B cell (primary cell): ENCODE results near the gene RRP1. TPM values are rescaled to one million over a fixed set of nuclear protein-coding genes. Genes with fewer than 3 reads are reported as not detected.

Experiments
- ATAC-seq: fragments of 200-7000 bp; cut with Tn5 transposase; one replicate; pipeline ENCODE4 v1.10.0; 2021; ENCODE audit warnings: low read depth, mild to moderate bottlenecking, moderate number of reproducible peaks, moderate library complexity
- CTCF ChIA-PET: fragments of 350-600 bp; sonication (Branson Sonifier 250); formaldehyde crosslinking; loops from one replicate; lab custom pipeline; 2021; ENCODE audit warnings: antibody characterized with exemption, inconsistent platforms; lab: Charles Lee
- POLR2A ChIA-PET: fragments of 350-600 bp; sonication (Branson Sonifier 250); formaldehyde crosslinking; loops from one replicate; lab custom pipeline; 2021; ENCODE audit warnings: antibody characterized with exemption; lab: Charles Lee
- DNase-seq: peaks from one replicate; pipeline ENCODE4 v3.0.0; 2013
- H2AFZ ChIP-seq: 2 replicates; pipeline ENCODE4 v1.6.1; 2012; ENCODE audit warnings: mild to moderate bottlenecking, low read depth, low read length; ENCODE audit not compliant: insufficient read depth, poor library complexity, severe bottlenecking
- H3K27ac ChIP-seq, 2 donors: 1 replicate in 1 of 2; 2 replicates in 1 of 2; pipeline ENCODE4 v1.5.1; 2012 to 2013; ENCODE audit warnings: low read length in 2 of 2, mild to moderate bottlenecking in 2 of 2, moderate library complexity in 1 of 2
- H3K27me3 ChIP-seq, 4 experiments: fragments of 200-600 bp in 1 of 4; sonication (generic) in 1 of 4; replicated peaks in 1 of 4; 1 replicate in 2 of 4; 2 replicates in 2 of 4; pipeline versions ENCODE4 v1.6.1 to v1.7.0; 2013 to 2016; ENCODE audit warnings: low read length in 3 of 4, mild to moderate bottlenecking in 2 of 4, mixed read lengths in 1 of 4, moderate library complexity in 1 of 4; ENCODE audit not compliant: insufficient read depth in 4 of 4, control insufficient read depth in 3 of 4; ENCODE audit errors: control extremely low read depth in 1 of 4
- H3K36me3 ChIP-seq, 2 experiments: replicated peaks in 1 of 2; 1 replicate in 1 of 2; 2 replicates in 1 of 2; pipeline versions ENCODE4 v1.6.1 to v1.7.1; 2013; ENCODE audit warnings: low read length in 1 of 2; ENCODE audit not compliant: insufficient read depth in 2 of 2, control insufficient read depth in 1 of 2; ENCODE audit errors: control extremely low read depth in 1 of 2, extremely low read depth in 1 of 2
- H3K4me1 ChIP-seq, 2 donors: fragments of 200-600 bp in 1 of 2; sonication (generic) in 1 of 2; 1 replicate in 1 of 2; 2 replicates in 1 of 2; pipeline versions ENCODE4 v1.5.1 to v1.6.1; 2013 to 2017; ENCODE audit warnings: low read length in 2 of 2; ENCODE audit not compliant: control insufficient read depth in 2 of 2, insufficient read depth in 2 of 2
- H3K4me2 ChIP-seq: replicated peaks from 2 replicates; pipeline ENCODE3; 2012; ENCODE audit warnings: mild to moderate bottlenecking, low read depth, low read length; ENCODE audit not compliant: poor library complexity, severe bottlenecking
- H3K4me3 ChIP-seq, 5 experiments: fragments of 200-600 bp in 1 of 5; sonication (generic) in 1 of 5; 1 replicate in 3 of 5; 2 replicates in 2 of 5; pipeline versions ENCODE4 v1.5.1 to v1.7.0; 2011 to 2016; ENCODE audit warnings: low read length in 4 of 5, mild to moderate bottlenecking in 4 of 5, low read depth in 2 of 5, control low read depth in 1 of 5, moderate library complexity in 1 of 5; ENCODE audit not compliant: insufficient read depth in 1 of 5; ENCODE audit errors: control extremely low read depth in 1 of 5, extremely low read depth in 1 of 5
- H3K79me2 ChIP-seq: fragments of 200-600 bp; sonication (generic); one replicate; pipeline ENCODE4 v1.6.0; 2016; ENCODE audit warnings: low read length; ENCODE audit not compliant: control insufficient read depth, insufficient read depth
- H3K9ac ChIP-seq: fragments of 200-600 bp; sonication (generic); 2 replicates; pipeline ENCODE4 v1.6.1; 2017; ENCODE audit warnings: mild to moderate bottlenecking, low read length, moderate library complexity
- H3K9me3 ChIP-seq, 3 donors: one replicate each; pipeline versions ENCODE4 v1.6.1 to v1.7.1; 2013; ENCODE audit warnings: low read length in 2 of 3; ENCODE audit not compliant: control insufficient read depth in 2 of 3, insufficient read depth in 1 of 3; ENCODE audit errors: control extremely low read depth in 1 of 3
- H4K20me1 ChIP-seq: 2 replicates; pipeline ENCODE4 v1.6.0; 2012; ENCODE audit warnings: mild to moderate bottlenecking, low read length; ENCODE audit not compliant: insufficient read depth, control insufficient read depth, poor library complexity, severe bottlenecking
- H3K27ac Mint-ChIP-seq: one replicate; pipeline ENCODE4 v1.8.0; 2021; ENCODE audit warnings: mixed read lengths
- H3K27me3 Mint-ChIP-seq: one replicate; pipeline ENCODE4 v1.8.0; 2021; ENCODE audit warnings: mixed read lengths
- H3K4me1 Mint-ChIP-seq: one replicate; pipeline ENCODE4 v1.8.0; 2021; ENCODE audit warnings: mixed read lengths
- H3K4me3 Mint-ChIP-seq: one replicate; pipeline ENCODE4 v1.8.0; 2021; ENCODE audit warnings: mixed read lengths
- H3K9me3 Mint-ChIP-seq: one replicate; pipeline ENCODE4 v1.8.0; 2022; ENCODE audit warnings: mixed read lengths; ENCODE audit not compliant: insufficient read depth
- EZH2 ChIP-seq: IDR thresholded peaks from 2 replicates; pipeline ENCODE4 v1.6.1; 2012; ENCODE audit warnings: borderline replicate concordance, low read depth, mild to moderate bottlenecking, moderate library complexity, low read length; ENCODE audit not compliant: insufficient read depth, poor library complexity, severe bottlenecking
- WGBS: methylation state at CpG from one replicate; pipeline ENCODE4 v1.1.5; 2013; ENCODE audit warnings: missing lambda C conversion rate; ENCODE audit not compliant: insufficient coverage; 5-methylcytosine and 5-hydroxymethylcytosine counted together
- intact Hi-C: fragments of 100-400 bp; cut with micrococcal nuclease; formaldehyde crosslinking; loops from one replicate; pipeline ENCODE4 v1.10.0; 2022
- polyA plus RNA-seq: library from polyadenylated mRNA; depleted of rRNA; stranded (reverse); fragments of >200 nt; gene quantifications from 2 replicates; pipeline ENCODE4 v1.2.3, GENCODE V29; 2012
- total RNA-seq, 2 donors: library from RNA; stranded (reverse); fragments of 120-200 nt in 1 of 2; gene quantifications; 1 replicate in 1 of 2; 2 replicates in 1 of 2; pipeline versions ENCODE4 v1.2.3 to v1.2.4, GENCODE V29; 2013 to 2022
- TF ChIP-seq, protein P1 (sequence below): fragments of 200-600 bp; IDR thresholded peaks from one replicate; pipeline ENCODE4 v1.8.0; 2022; ENCODE audit warnings: antibody characterized with exemption, mild to moderate bottlenecking

Gene RRP1
- total and polyA plus RNA-seq, 2 donors (not counting 1 experiment from before 2014, with no cell fraction given) = 9.6 to 27.8 TPM

GRCh38 chr21:43827015-43827611 lies 37.7 kb downstream of the RRP1 start:
- H3K4me2 ChIP-seq = no peak overlapping the region
- H3K27ac ChIP-seq = no peak overlapping the region
- H3K27me3 Mint-ChIP-seq = peaks cover 11% of the 10 kb centered on the region
- no peaks in the 10 kb centered on the region for H3K79me2 ChIP-seq
- peaks cover 0 to 7% (median 0%) of the 10 kb centered on the region in 4 experiments for H3K27me3 ChIP-seq
- no peaks in the 10 kb centered on the region for H3K36me3 ChIP-seq
- H2AFZ ChIP-seq = no peak overlapping the region
- no peak for TF ChIP-seq EZH2
- TF ChIP-seq, protein P1, sequence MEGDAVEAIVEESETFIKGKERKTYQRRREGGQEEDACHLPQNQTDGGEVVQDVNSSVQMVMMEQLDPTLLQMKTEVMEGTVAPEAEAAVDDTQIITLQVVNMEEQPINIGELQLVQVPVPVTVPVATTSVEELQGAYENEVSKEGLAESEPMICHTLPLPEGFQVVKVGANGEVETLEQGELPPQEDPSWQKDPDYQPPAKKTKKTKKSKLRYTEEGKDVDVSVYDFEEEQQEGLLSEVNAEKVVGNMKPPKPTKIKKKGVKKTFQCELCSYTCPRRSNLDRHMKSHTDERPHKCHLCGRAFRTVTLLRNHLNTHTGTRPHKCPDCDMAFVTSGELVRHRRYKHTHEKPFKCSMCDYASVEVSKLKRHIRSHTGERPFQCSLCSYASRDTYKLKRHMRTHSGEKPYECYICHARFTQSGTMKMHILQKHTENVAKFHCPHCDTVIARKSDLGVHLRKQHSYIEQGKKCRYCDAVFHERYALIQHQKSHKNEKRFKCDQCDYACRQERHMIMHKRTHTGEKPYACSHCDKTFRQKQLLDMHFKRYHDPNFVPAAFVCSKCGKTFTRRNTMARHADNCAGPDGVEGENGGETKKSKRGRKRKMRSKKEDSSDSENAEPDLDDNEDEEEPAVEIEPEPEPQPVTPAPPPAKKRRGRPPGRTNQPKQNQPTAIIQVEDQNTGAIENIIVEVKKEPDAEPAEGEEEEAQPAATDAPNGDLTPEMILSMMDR = no peak
- H3K9me3 Mint-ChIP-seq = no peaks in the 10 kb centered on the region
- intact Hi-C loops = no loop called here
- ATAC-seq (no peak), DNase-seq (no peak)
- ChIA-PET CTCF (no interaction called here), POLR2A (no interaction called here)
- H3K4me1 Mint-ChIP-seq = no peaks in the 10 kb centered on the region
- H3K4me3 Mint-ChIP-seq = no peak overlapping the region
- no peaks in the 10 kb centered on the region for H4K20me1 ChIP-seq
- H3K4me1 ChIP-seq = no peaks in the 10 kb centered on the region
- no peaks in the 10 kb centered on the region for H3K9me3 ChIP-seq
- no peak overlapping the region for H3K4me3 ChIP-seq
- 92% methylated on average over 14 of the region's 18 CpGs for WGBS
- H3K27ac Mint-ChIP-seq = no peak overlapping the region
- no peak overlapping the region for H3K9ac ChIP-seq

GRCh38 chr21:43829161-43829560 lies 39.8 kb downstream of the RRP1 start:
- H4K20me1 ChIP-seq = no peaks in the 10 kb centered on the region
- no peak overlapping the region for H3K27ac ChIP-seq
- H2AFZ ChIP-seq = no peak overlapping the region
- H3K9me3 ChIP-seq = peaks cover 0 to 10% (median 0%) of the 10 kb centered on the region in 3 donors
- H3K9me3 Mint-ChIP-seq = no peaks in the 10 kb centered on the region
- 88% methylated on average over 12 of the region's 12 CpGs for WGBS
- H3K4me3 Mint-ChIP-seq = no peak overlapping the region
- H3K27me3 ChIP-seq = peaks cover 0 to 17% (median under 1%) of the 10 kb centered on the region in 4 experiments
- H3K27ac Mint-ChIP-seq = no peak overlapping the region
- H3K4me3 ChIP-seq = no peak overlapping the region
- H3K27me3 Mint-ChIP-seq = peaks cover 22% of the 10 kb centered on the region
- ChIA-PET CTCF (no interaction called here), POLR2A (no interaction called here)
- H3K79me2 ChIP-seq = no peaks in the 10 kb centered on the region
- no peak for ATAC-seq
- DNase-seq = no peak
- H3K4me2 ChIP-seq = no peak overlapping the region
- no peak overlapping the region for H3K9ac ChIP-seq
- no peaks in the 10 kb centered on the region for H3K36me3 ChIP-seq
- H3K4me1 ChIP-seq = no peaks in the 10 kb centered on the region
- TF ChIP-seq, protein P1 = no peak
- no peak for TF ChIP-seq EZH2
- intact Hi-C loops = no loop called here
- no peaks in the 10 kb centered on the region for H3K4me1 Mint-ChIP-seq
